Neural cell (in vitro differentiated cells): Measurements from ENCODE around the gene COL28A1. TPM values are rescaled to one million over a fixed set of nuclear protein-coding genes. Genes with fewer than 3 reads are reported as not detected.

Source experiments
- H2AFZ ChIP-seq: fragments of 200-600, 300-800 bp; sonication (generic), shearing (Covaris generic); 2 replicates; pipeline ENCODE4 v1.6.0; 2014; ENCODE audit warnings: low read depth, mild to moderate bottlenecking, antibody characterized with exemption, low read length, moderate library complexity
- H3F3A ChIP-seq: fragments of 200-600 bp; shearing (Covaris generic); 2 replicates; pipeline ENCODE4 v1.6.1; 2016; ENCODE audit warnings: mild to moderate bottlenecking, moderate library complexity, mixed read lengths, antibody characterized with exemption, low read length; ENCODE audit not compliant: insufficient read depth, poor library complexity, severe bottlenecking
- H3K27ac ChIP-seq: fragments of 200-600, 300-800 bp; sonication (generic), shearing (Covaris generic); 2 replicates; pipeline ENCODE4 v1.5.1; 2014; ENCODE audit warnings: mild to moderate bottlenecking, low read length, moderate library complexity
- H3K27me3 ChIP-seq: fragments of 300-800, 200-600 bp; sonication (generic), shearing (Covaris generic); 2 replicates; pipeline ENCODE4 v1.6.0; 2014; ENCODE audit warnings: mild to moderate bottlenecking, low read depth, low read length, moderate library complexity; ENCODE audit not compliant: insufficient read depth
- H3K36me3 ChIP-seq: fragments of 300-800, 200-600 bp; sonication (generic), shearing (Covaris generic); 2 replicates; pipeline ENCODE4 v1.5.1; 2014; ENCODE audit warnings: mild to moderate bottlenecking, antibody characterized with exemption, low read length, moderate library complexity; ENCODE audit not compliant: insufficient read depth
- H3K4me2 ChIP-seq: fragments of 300-800, 200-600 bp; sonication (generic), shearing (Covaris generic); 2 replicates; pipeline ENCODE4 v1.6.0; 2014; ENCODE audit warnings: mild to moderate bottlenecking, low read length
- H3K4me3 ChIP-seq: fragments of 300-800, 200-600 bp; sonication (generic), shearing (Covaris generic); 2 replicates; pipeline ENCODE4 v1.5.1; 2014; ENCODE audit warnings: mild to moderate bottlenecking, low read length, moderate library complexity
- H3K79me2 ChIP-seq: fragments of 200-600 bp; shearing (Covaris generic); replicated peaks from 2 replicates; pipeline ENCODE4 v1.6.0; 2014; ENCODE audit warnings: mild to moderate bottlenecking, low read length, moderate library complexity; ENCODE audit not compliant: insufficient read depth
- H3K9ac ChIP-seq: fragments of 300-800, 200-600 bp; sonication (generic), shearing (Covaris generic); 2 replicates; pipeline ENCODE4 v1.6.1; 2016; ENCODE audit warnings: mild to moderate bottlenecking, low read length, mixed read lengths
- H3K9me2 ChIP-seq: fragments of 200-600 bp; shearing (Covaris generic); 2 replicates; pipeline ENCODE4 v1.6.1; 2016; ENCODE audit warnings: mild to moderate bottlenecking, low read length, mixed read lengths; ENCODE audit not compliant: insufficient read depth
- H3K9me3 ChIP-seq: fragments of 200-600, 300-800 bp; sonication (generic), shearing (Covaris generic); 2 replicates; pipeline ENCODE4 v1.6.1; 2016; ENCODE audit warnings: mild to moderate bottlenecking, mixed run types, low read length, moderate library complexity, mixed read lengths
- H4K20me1 ChIP-seq: fragments of 200-600 bp; shearing (Covaris generic); 2 replicates; pipeline ENCODE4 v1.6.1; 2016; ENCODE audit warnings: mild to moderate bottlenecking, mixed run types; ENCODE audit not compliant: insufficient read depth
- CTCF ChIP-seq: fragments of 450-650 bp; IDR thresholded peaks from 2 replicates; pipeline ENCODE4 v1.5.1; 2014; ENCODE audit warnings: antibody characterized with exemption, mild to moderate bottlenecking, moderate library complexity; ENCODE audit not compliant: poor library complexity, severe bottlenecking
- EP300 ChIP-seq: fragments of 450-650 bp; conservative IDR thresholded peaks from 2 replicates; pipeline ENCODE4 v1.6.1; 2014; ENCODE audit warnings: antibody characterized with exemption, mild to moderate bottlenecking, moderate library complexity; ENCODE audit not compliant: poor library complexity, severe bottlenecking
- EZH2 ChIP-seq: fragments of 200-600, 300-800 bp; shearing (Covaris generic), sonication (generic); IDR thresholded peaks from 2 replicates; pipeline ENCODE4 v1.6.1; 2014; ENCODE audit warnings: antibody characterized with exemption, low read length, borderline replicate concordance, mild to moderate bottlenecking; ENCODE audit not compliant: insufficient read depth, poor library complexity, severe bottlenecking
- MXI1 ChIP-seq: fragments of 450-650 bp; conservative IDR thresholded peaks from 2 replicates; pipeline ENCODE4 v1.6.1; 2014; ENCODE audit warnings: antibody characterized with exemption, mild to moderate bottlenecking; ENCODE audit not compliant: poor library complexity, severe bottlenecking
- POLR2AphosphoS5 ChIP-seq: IDR thresholded peaks from 2 replicates; pipeline ENCODE4 v1.6.1; 2012
- RAD21 ChIP-seq: fragments of 450-650 bp; conservative IDR thresholded peaks from 2 replicates; pipeline ENCODE4 v1.6.1; 2014; ENCODE audit warnings: antibody characterized with exemption, mild to moderate bottlenecking, moderate library complexity
- REST ChIP-seq: IDR thresholded peaks from 2 replicates; pipeline ENCODE4 v1.6.1; 2012; ENCODE audit warnings: borderline replicate concordance
- SMC3 ChIP-seq: fragments of 450-650 bp; conservative IDR thresholded peaks from 2 replicates; pipeline ENCODE4 v1.6.1; 2014; ENCODE audit warnings: antibody characterized with exemption, mild to moderate bottlenecking, moderate library complexity; ENCODE audit not compliant: poor library complexity
- TAF1 ChIP-seq: IDR thresholded peaks from 2 replicates; pipeline ENCODE4 v1.6.1; 2012; ENCODE audit warnings: low read depth
- polyA plus RNA-seq: library from polyadenylated mRNA; depleted of rRNA; stranded (reverse); fragments of >200 nt; gene quantifications from 2 replicates; pipeline ENCODE4 v1.2.3, GENCODE V29; 2014

Gene COL28A1
- polyA plus RNA-seq, 1 donor from 2014 or later, result 1.0 TPM

- H2AFZ ChIP-seq, result no peak overlapping the region
- H3K9me3 ChIP-seq, result no peaks in the 10 kb centered on the region
- H3K4me3 ChIP-seq, result no peak overlapping the region
- H3K27me3 ChIP-seq, result no peaks in the 10 kb centered on the region
- TF ChIP-seq EZH2, result no peak
- H3K9me2 ChIP-seq, result no peaks in the 10 kb centered on the region
- no peak overlapping the region for H3K4me2 ChIP-seq
- no peak overlapping the region for H3K27ac ChIP-seq
- no peak overlapping the region for H3K9ac ChIP-seq
- no peaks in the 10 kb centered on the region for H3F3A ChIP-seq
- H4K20me1 ChIP-seq, result no peaks in the 10 kb centered on the region
- no peaks in the 10 kb centered on the region for H3K79me2 ChIP-seq
- no peaks in the 10 kb centered on the region for H3K36me3 ChIP-seq
These were observed 101.3 kb downstream of the COL28A1 start for GRCh38 chr7:7434329-7434728.

- H3K4me3 ChIP-seq, result no peak overlapping the region
These were observed 101.9 kb downstream of the COL28A1 start for GRCh38 chr7:7433811-7434210.

More at GRCh38 chr7:7433811-7434210, 101.9 kb downstream of the COL28A1 start:
- Histone ChIP-seq H3K9ac (no peak overlapping the region), H3K4me2 (no peak overlapping the region), H3K9me3 (no peaks in the 10 kb centered on the region), H3K9me2 (no peaks in the 10 kb centered on the region), H2AFZ (no peak overlapping the region), H3K27ac (no peak overlapping the region), H3F3A (no peaks in the 10 kb centered on the region), H4K20me1 (no peaks in the 10 kb centered on the region), H3K27me3 (no peaks in the 10 kb centered on the region), H3K36me3 (no peaks in the 10 kb centered on the region), H3K79me2 (no peaks in the 10 kb centered on the region)
- TF ChIP-seq TAF1 (no peak), SMC3 (no peak), MXI1 (no peak), REST (no peak), POLR2AphosphoS5 (no peak), RAD21 (no peak), EZH2 (no peak), CTCF (no peak), EP300 (no peak)
